Fibroblast of pulmonary artery (primary cell): ENCODE data around the gene CA9.

Experiments
- DNase-seq: peaks from one replicate; pipeline ENCODE4 v3.0.0-alpha.2; 2010; ENCODE audit warnings: low read depth
- H3K4me3 ChIP-seq: replicated peaks from 2 replicates; pipeline ENCODE4 v1.5.1; 2011; ENCODE audit warnings: low read depth, mild to moderate bottlenecking, control low read depth, low read length, moderate library complexity
- CTCF ChIP-seq: IDR thresholded peaks from 2 replicates; pipeline ENCODE4 v1.5.1; 2011; ENCODE audit warnings: mild to moderate bottlenecking, control low read depth, low read length, inconsistent platforms; ENCODE audit errors: missing control alignments

Gene CA9

GRCh38 chr9:35685506-35685905 lies 11.8 kb downstream of the CA9 start:
- H3K4me3 ChIP-seq: no peak overlapping the region
- no peak for DNase-seq
- TF ChIP-seq CTCF: no peak

GRCh38 chr9:35686222-35687203 lies 12.8 kb downstream of the CA9 start:
- peak; percentile 44 for DNase-seq
- H3K4me3 ChIP-seq: peak overlapping the region; percentile 87
- TF ChIP-seq CTCF: no peak

GRCh38 chr9:35687306-35687705 lies 13.6 kb downstream of the CA9 start:
- TF ChIP-seq CTCF: no peak
- peak overlapping the region; percentile 87 for H3K4me3 ChIP-seq
- no peak for DNase-seq

- DNase-seq: no peak
- H3K4me3 ChIP-seq: peak overlapping the region; percentile 87
- no peak for TF ChIP-seq CTCF
Observed at GRCh38 chr9:35687972-35688557, 14.3 kb downstream of the CA9 start.

GRCh38 chr9:35688558-35689541 lies 15.1 kb downstream of the CA9 start:
- peak overlapping the region; percentile 87 for H3K4me3 ChIP-seq
- no peak for TF ChIP-seq CTCF
- DNase-seq: peak; percentile 76

GRCh38 chr9:35689542-35690293 lies 16.0 kb downstream of the CA9 start, which contains the start of gene TPM2:
Gene TPM2 (minus strand): TSS chr9:35689925. CDS start chr9:35689817, 108 bp downstream.
- peak; percentile 88 for DNase-seq
- peak within 1 kb of the TSS; percentile 87 for H3K4me3 ChIP-seq
- TF ChIP-seq CTCF: no peak
